SK-N-DZ (cell line): Measurements from ENCODE around the gene MMEL1.
A peak's percentile ranks its signal among the peaks of the same experiment; 100 is the strongest.
"Not testable (repeated sequence)": the region's sequence is repeated elsewhere in the genome, so short reads cannot be mapped to it uniquely, and the experiment has no call there.

ENCODE experiments used
- DNase-seq: peaks from one replicate; pipeline ENCODE4 v3.0.0-alpha.2; 2015; ENCODE audit warnings: low spot score

MMEL1 gene

GRCh38 chr1:2591581-2592261 lies 41.1 kb downstream of the MMEL1 start:
- no peak for DNase-seq

- no peak for DNase-seq
Observed at GRCh38 chr1:2591233-2591580, 41.6 kb downstream of the MMEL1 start.

- no peak for DNase-seq
Observed at GRCh38 chr1:2590233-2591141, 42.3 kb downstream of the MMEL1 start.

GRCh38 chr1:2589431-2590232 lies 43.2 kb downstream of the MMEL1 start:
- DNase-seq: no peak

GRCh38 chr1:2588661-2589430 lies 44.0 kb downstream of the MMEL1 start:
- DNase-seq: no peak

- DNase-seq: no peak
Observed at GRCh38 chr1:2587860-2588571, 44.8 kb downstream of the MMEL1 start.

GRCh38 chr1:2587071-2587859 lies 45.6 kb downstream of the MMEL1 start:
- DNase-seq: no peak

- DNase-seq: peak; percentile 95
Observed at GRCh38 chr1:2586154-2587070, 46.4 kb downstream of the MMEL1 start, which contains the start of gene PRXL2B. Gene PRXL2B, plus strand, starts transcription at chr1:2586777. Its CDS starts 109 bp downstream, at chr1:2586886.

- DNase-seq: peak; percentile 55
Observed at GRCh38 chr1:2585318-2586092, 47.3 kb downstream of the MMEL1 start.

- no peak for DNase-seq
Observed at GRCh38 chr1:2584686-2585317, 48.0 kb downstream of the MMEL1 start.

GRCh38 chr1:2583871-2584351 lies 48.9 kb downstream of the MMEL1 start:
- no peak for DNase-seq

GRCh38 chr1:2583331-2583791 lies 49.5 kb downstream of the MMEL1 start:
- no peak for DNase-seq

- DNase-seq: no peak
Observed at GRCh38 chr1:2582391-2582790, 50.4 kb downstream of the MMEL1 start.

- DNase-seq: no peak
Observed at GRCh38 chr1:2580691-2581090, 52.1 kb downstream of the MMEL1 start.

GRCh38 chr1:2578758-2579118 lies 54.1 kb downstream of the MMEL1 start:
- DNase-seq: no peak

GRCh38 chr1:2577565-2578075 lies 55.2 kb downstream of the MMEL1 start:
- DNase-seq: not testable (repeated sequence)
